ENCODE data around the gene TMC7.
"Not testable (repeated sequence)": the region's sequence is repeated elsewhere in the genome, so short reads cannot be mapped to it uniquely, and the experiment has no call there.

Gene TMC7

DNA sequence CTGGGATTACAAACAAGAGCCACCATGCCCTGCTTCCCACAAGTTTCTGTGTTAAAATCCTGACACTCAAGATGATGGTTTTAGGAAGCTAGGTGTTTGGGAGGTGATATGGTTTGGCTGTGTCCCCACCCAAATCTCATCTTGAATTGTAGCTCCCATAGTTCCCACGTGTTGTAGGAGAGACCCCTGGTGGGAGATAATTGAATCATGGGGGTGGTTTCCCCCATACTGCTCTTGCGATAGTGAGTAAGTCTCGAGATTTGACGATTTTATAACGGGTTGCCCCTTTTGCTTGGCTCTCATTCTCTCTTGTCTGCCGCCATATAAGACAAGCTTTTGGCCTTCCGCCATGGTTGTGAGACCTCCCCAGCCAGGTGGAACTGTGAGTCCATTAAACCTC is 40.3 kb upstream of the TMC7 start:
- TF ChIP-seq, protein P1, sequence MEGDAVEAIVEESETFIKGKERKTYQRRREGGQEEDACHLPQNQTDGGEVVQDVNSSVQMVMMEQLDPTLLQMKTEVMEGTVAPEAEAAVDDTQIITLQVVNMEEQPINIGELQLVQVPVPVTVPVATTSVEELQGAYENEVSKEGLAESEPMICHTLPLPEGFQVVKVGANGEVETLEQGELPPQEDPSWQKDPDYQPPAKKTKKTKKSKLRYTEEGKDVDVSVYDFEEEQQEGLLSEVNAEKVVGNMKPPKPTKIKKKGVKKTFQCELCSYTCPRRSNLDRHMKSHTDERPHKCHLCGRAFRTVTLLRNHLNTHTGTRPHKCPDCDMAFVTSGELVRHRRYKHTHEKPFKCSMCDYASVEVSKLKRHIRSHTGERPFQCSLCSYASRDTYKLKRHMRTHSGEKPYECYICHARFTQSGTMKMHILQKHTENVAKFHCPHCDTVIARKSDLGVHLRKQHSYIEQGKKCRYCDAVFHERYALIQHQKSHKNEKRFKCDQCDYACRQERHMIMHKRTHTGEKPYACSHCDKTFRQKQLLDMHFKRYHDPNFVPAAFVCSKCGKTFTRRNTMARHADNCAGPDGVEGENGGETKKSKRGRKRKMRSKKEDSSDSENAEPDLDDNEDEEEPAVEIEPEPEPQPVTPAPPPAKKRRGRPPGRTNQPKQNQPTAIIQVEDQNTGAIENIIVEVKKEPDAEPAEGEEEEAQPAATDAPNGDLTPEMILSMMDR (IDR thresholded peaks at IDR 0.05; ENCODE audit: insufficient read depth, low read length, missing control alignments): no peak
- POLR2A ChIA-PET: no interaction called here
- DNase-seq (ENCODE audit: low read depth, low spot score): no peak
- CTCF ChIA-PET: interaction anchor here (0.8 to 1.3 kb wide), 3 partner anchors 15 to 141 kb away, joined by 3 to 4 read pairs (median 3); no protein-coding TSS in a partner anchor
- no peak overlapping the region for H3K4me3 ChIP-seq (ENCODE audit: low read depth, low read length)

DNA sequence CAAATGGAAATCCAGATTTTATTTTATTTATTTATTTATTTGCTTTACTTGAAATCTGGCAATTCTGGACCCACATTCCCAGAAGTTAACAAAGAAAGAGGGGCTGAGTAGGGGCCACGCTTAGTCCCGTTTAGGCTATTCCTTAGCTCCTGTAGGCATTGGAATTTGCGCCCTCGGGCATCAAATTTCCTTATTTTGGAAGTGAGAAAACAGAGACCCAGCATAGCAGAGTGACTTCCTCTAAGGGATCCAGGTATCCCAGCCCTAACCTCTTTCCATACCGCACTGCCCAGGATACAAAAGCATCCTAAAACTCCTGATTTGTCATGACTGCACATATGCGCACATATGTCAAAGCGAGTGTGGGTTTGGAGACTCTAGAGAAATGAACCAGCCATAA is 38.5 kb upstream of the TMC7 start:
- TF ChIP-seq, protein P1 (IDR thresholded peaks at IDR 0.05; ENCODE audit: insufficient read depth, low read length, missing control alignments): no peak
- ChIA-PET CTCF (interaction anchor here (1.2 to 2.0 kb wide), 2 partner anchors 38 to 143 kb away, joined by 4 to 5 read pairs; partner anchors contain the start of gene TMC7), POLR2A (no interaction called here)
- no peak overlapping the region for H3K4me3 ChIP-seq (ENCODE audit: low read depth, low read length)
- no peak for DNase-seq (ENCODE audit: low read depth, low spot score)

DNA sequence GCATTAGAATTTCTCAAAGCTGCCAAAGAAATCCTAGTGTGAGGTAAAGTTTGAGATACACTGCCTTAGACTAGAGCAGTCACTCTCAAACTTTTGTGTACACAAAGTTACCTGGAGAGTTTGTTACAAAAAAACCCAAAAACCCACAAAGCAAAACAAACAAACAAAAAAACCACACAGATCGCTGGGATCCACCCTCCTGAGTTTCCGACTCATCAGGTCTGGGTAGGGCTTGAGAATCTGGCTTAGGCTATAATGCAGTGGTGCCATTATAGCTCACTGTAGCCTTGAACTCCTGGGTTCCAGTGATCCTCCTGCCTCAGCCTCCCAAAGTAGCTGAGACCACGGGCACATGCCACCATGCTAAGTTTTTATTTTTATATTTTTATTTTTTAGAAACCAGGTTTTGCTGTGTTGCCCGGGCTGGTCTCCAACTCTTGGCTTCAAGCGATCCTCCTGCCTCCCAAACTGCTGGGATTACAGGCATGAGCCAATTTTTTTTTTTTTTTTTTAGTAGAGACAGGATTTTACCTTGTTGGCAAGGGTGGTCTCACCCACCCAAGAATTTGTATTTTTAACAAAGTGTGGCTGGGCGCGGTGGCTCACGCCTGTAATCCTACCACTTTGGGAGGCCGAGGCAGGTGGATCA is 35.2 kb upstream of the TMC7 start:
- no peak for DNase-seq (ENCODE audit: low read depth, low spot score)
- ChIA-PET POLR2A (no interaction called here), CTCF (no interaction called here)
- TF ChIP-seq, protein P1 (IDR thresholded peaks at IDR 0.05; ENCODE audit: insufficient read depth, low read length, missing control alignments): no peak
- H3K4me3 ChIP-seq (ENCODE audit: low read depth, low read length): no peak overlapping the region

DNA sequence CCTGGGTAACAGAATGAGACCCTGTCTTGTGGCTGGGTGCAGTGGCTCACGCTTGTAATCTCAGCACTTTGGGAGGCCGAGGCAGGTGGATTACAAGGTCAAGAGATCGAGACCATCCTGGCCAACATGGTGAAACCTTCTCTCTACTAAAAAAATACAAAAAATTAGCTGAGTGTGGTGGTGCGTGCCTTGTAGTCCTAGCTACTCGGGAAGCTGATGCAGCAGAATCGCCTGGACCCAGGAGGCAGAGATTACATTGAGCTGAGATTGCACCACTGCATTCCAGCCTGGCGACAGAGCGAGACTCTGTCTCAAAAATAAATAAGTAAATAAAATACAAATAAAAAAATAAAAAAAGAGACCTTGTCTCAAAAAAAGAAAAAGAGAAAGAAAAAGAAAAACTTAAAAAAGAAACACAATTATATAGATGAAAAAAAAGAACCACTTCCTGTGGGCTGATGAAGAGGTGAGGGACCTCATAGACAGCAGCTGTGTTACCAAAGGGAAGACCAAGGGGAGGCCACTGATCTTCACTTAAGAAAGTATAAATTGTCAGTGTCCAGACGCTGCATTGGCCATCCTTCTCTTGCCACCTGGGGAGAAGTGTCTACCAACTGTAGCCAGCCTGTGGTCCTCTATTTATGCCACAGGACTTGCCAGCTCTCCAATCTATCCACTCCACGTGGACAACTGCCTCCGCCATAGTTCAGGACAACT is 33.1 kb upstream of the TMC7 start:
- POLR2A ChIA-PET: no interaction called here
- TF ChIP-seq, protein P1 (IDR thresholded peaks at IDR 0.05; ENCODE audit: insufficient read depth, low read length, missing control alignments): no peak
- no peak for DNase-seq (ENCODE audit: low read depth, low spot score)
- no peak overlapping the region for H3K4me3 ChIP-seq (ENCODE audit: low read depth, low read length)
- CTCF ChIA-PET: interaction anchor here (1.3 kb wide), 1 partner anchor 18 kb away, joined by 4 read pairs; no protein-coding TSS in a partner anchor

DNA sequence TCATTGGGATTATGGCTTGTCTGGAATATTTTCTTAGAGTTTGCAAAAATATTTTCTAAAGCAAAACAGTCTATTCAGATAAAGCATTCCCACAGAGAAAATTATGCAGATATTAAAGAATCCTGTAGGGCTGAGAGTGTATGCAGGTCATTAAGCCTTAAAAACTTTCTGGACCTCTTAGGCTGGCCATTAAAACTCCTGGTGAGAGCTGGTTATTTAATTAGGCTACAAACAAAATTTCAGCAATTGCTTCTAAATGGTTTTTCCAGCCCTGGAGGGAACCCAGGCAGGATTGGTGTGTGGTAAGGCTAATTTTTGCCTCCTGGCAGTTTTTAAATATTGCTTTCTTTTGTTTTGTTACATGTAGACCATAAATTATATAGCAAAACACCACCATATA is 30.2 kb upstream of the TMC7 start:
- CTCF ChIA-PET: interaction anchor here (1.2 to 4.0 kb wide), 2 partner anchors 15 to 30 kb away, joined by 3 to 24 read pairs; partner anchors contain the start of gene TMC7
- POLR2A ChIA-PET: no interaction called here
- TF ChIP-seq, protein P1 (IDR thresholded peaks at IDR 0.05; ENCODE audit: insufficient read depth, low read length, missing control alignments): no peak
- no peak for DNase-seq (ENCODE audit: low read depth, low spot score)
- no peak overlapping the region for H3K4me3 ChIP-seq (ENCODE audit: low read depth, low read length)

DNA sequence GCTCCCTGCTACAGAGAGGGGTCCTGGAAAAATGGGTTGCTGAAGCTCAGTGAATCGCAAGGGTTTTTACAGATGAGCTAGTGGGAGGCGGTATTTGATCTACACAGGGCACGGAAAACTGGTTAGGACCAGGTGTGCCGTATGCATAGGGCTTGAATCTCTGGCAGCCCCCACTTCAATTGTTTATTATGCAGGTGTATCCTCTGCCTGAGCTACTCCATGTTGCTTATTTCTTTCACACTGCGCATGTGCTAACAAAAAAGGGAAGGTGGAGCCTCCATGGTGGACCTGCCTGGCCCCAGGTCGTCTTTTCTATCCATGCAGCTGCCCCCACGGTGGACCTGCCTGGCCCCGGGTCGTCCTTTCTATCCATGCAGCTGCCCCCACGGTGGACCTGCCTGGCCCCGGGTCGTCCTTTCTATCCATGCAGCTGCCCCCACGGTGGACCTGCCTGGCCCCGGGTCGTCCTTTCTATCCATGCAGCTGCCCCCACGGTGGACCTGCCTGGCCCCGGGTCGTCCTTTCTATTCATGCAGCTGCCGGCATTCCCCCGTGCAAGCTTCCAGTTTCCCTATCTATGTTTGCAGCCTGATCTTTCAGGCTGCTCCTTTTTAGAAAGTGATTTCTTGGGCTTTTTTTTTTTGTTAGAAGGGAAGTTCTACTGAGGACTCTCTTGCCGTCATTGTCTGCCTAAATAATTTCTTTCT is 27.7 kb upstream of the TMC7 start:
- DNase-seq (ENCODE audit: low read depth, low spot score); H3K4me3 ChIP-seq (ENCODE audit: low read depth, low read length); POLR2A ChIA-PET: not testable (repeated sequence)
- CTCF ChIA-PET: interaction anchor here (6.1 kb wide), 1 partner anchor 13 kb away, joined by 54 read pairs; no protein-coding TSS in a partner anchor

DNA sequence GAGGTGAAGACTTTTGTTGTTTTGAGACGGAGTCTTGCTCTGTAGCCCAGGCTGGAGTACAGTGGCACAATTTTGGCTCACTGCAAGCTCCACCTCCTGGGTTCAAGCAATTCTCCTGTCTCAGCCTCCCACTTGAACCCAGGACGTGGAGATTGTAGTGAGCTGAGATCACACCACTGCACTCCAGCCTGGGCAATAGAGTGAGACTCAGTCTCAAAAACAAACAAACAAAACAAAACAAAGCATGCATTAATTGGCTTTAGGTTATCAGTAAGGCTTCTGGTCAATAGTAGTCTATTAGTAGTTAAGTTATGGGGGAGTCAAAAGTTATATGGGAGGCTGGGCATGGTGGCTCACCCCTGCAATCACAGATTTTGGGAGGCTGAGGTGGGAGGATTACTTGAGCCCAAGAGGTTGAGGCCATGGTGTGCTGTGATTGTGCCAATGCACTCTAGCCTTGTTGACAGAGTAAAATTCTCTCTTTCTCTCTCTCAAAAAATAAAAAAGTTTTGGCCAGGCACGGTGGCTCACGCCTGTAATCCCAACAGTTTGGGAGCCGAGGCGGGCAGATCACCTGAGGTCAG is 27.0 kb upstream of the TMC7 start:
- not testable (repeated sequence) for DNase-seq (ENCODE audit: low read depth, low spot score); H3K4me3 ChIP-seq (ENCODE audit: low read depth, low read length)
- POLR2A ChIA-PET: interaction anchor here (1.6 kb wide), 1 partner anchor 155 kb away, joined by 5 read pairs; the partner anchor contains the start of gene ARL6IP1
- CTCF ChIA-PET: interaction anchor here (1.0 to 6.1 kb wide), 2 partner anchors 13 to 20 kb away, joined by 3 to 54 read pairs; no protein-coding TSS in a partner anchor

Data from AG04449 (cell line).